Activated naive CD4-positive, alpha-beta T cell treated with anti-CD3 and anti-CD28 coated beads, Interleukin-2, amount 50 U/mL, for 24 hours (primary cell): Measurements from ENCODE around the gene FXN.
"Not testable (repeated sequence)": the region's sequence is repeated elsewhere in the genome, so short reads cannot be mapped to it uniquely, and the experiment has no call there.

Experiments
- H3K27ac Mint-ChIP-seq: one replicate; pipeline ENCODE4 v1.8.0; 2021; ENCODE audit warnings: mild to moderate bottlenecking, mixed read lengths
- H3K27me3 Mint-ChIP-seq: one replicate; pipeline ENCODE4 v1.8.0; 2021; ENCODE audit warnings: mixed read lengths
- H3K36me3 Mint-ChIP-seq: one replicate; pipeline ENCODE4 v1.8.0; 2021; ENCODE audit warnings: mixed read lengths
- H3K4me1 Mint-ChIP-seq: one replicate; pipeline ENCODE4 v1.8.0; 2021; ENCODE audit warnings: mixed read lengths
- H3K4me3 Mint-ChIP-seq: one replicate; pipeline ENCODE4 v1.8.0; 2021; ENCODE audit warnings: mild to moderate bottlenecking, mixed read lengths
- H3K9me3 Mint-ChIP-seq: one replicate; pipeline ENCODE4 v1.8.0; 2021; ENCODE audit warnings: mixed read lengths

The FXN gene

GRCh38 chr9:69076550-69076949, 41.0 kb downstream of the FXN start:
- peaks cover 16% of the 10 kb centered on the region for H3K36me3 Mint-ChIP-seq
- H3K9me3 Mint-ChIP-seq, result no peaks in the 10 kb centered on the region
- H3K4me1 Mint-ChIP-seq, result no peaks in the 10 kb centered on the region
- no peaks in the 10 kb centered on the region for H3K27me3 Mint-ChIP-seq
- H3K27ac Mint-ChIP-seq, result no peak overlapping the region
- no peak overlapping the region for H3K4me3 Mint-ChIP-seq

- Mint-ChIP-seq H3K9me3 (no peaks in the 10 kb centered on the region), H3K36me3 (peaks cover 16% of the 10 kb centered on the region), H3K27ac (peak overlapping the region; percentile 63), H3K4me1 (no peaks in the 10 kb centered on the region), H3K27me3 (no peaks in the 10 kb centered on the region), H3K4me3 (no peak overlapping the region)
Measured at GRCh38 chr9:69078069-69078468, 42.5 kb downstream of the FXN start.

- Mint-ChIP-seq H3K27me3 (no peaks in the 10 kb centered on the region), H3K4me1 (no peaks in the 10 kb centered on the region), H3K4me3 (no peak overlapping the region), H3K36me3 (peaks cover 13% of the 10 kb centered on the region), H3K27ac (peak overlapping the region; percentile 63), H3K9me3 (no peaks in the 10 kb centered on the region)
Measured at GRCh38 chr9:69078581-69078980, 43.0 kb downstream of the FXN start.

GRCh38 chr9:69079186-69079585, 43.6 kb downstream of the FXN start:
- H3K27me3 Mint-ChIP-seq, result no peaks in the 10 kb centered on the region
- no peaks in the 10 kb centered on the region for H3K4me1 Mint-ChIP-seq
- no peak overlapping the region for H3K4me3 Mint-ChIP-seq
- no peak overlapping the region for H3K27ac Mint-ChIP-seq
- no peaks in the 10 kb centered on the region for H3K9me3 Mint-ChIP-seq
- H3K36me3 Mint-ChIP-seq, result peaks cover 13% of the 10 kb centered on the region

- no peaks in the 10 kb centered on the region for H3K9me3 Mint-ChIP-seq
- H3K27ac Mint-ChIP-seq, result no peak overlapping the region
- no peak overlapping the region for H3K4me3 Mint-ChIP-seq
- H3K27me3 Mint-ChIP-seq, result no peaks in the 10 kb centered on the region
- no peaks in the 10 kb centered on the region for H3K4me1 Mint-ChIP-seq
- H3K36me3 Mint-ChIP-seq, result peaks cover 13% of the 10 kb centered on the region
Measured at GRCh38 chr9:69081261-69081660, 45.7 kb downstream of the FXN start.

- Mint-ChIP-seq H3K27ac (no peak overlapping the region), H3K27me3 (no peaks in the 10 kb centered on the region), H3K4me3 (no peak overlapping the region), H3K9me3 (no peaks in the 10 kb centered on the region), H3K4me1 (no peaks in the 10 kb centered on the region), H3K36me3 (peaks cover 12% of the 10 kb centered on the region)
Measured at GRCh38 chr9:69083321-69083720, 47.8 kb downstream of the FXN start.

GRCh38 chr9:69085569-69086283, 50.2 kb downstream of the FXN start:
- Mint-ChIP-seq H3K4me1 (no peaks in the 10 kb centered on the region), H3K27ac (no peak overlapping the region), H3K9me3 (no peaks in the 10 kb centered on the region), H3K36me3 (peaks cover 4% of the 10 kb centered on the region), H3K27me3 (no peaks in the 10 kb centered on the region), H3K4me3 (no peak overlapping the region)

- Mint-ChIP-seq H3K4me1 (no peaks in the 10 kb centered on the region), H3K27me3 (no peaks in the 10 kb centered on the region), H3K9me3 (no peaks in the 10 kb centered on the region), H3K4me3 (no peak overlapping the region), H3K36me3 (peaks cover 1% of the 10 kb centered on the region), H3K27ac (no peak overlapping the region)
Measured at GRCh38 chr9:69086312-69086711, 50.8 kb downstream of the FXN start.

- Mint-ChIP-seq H3K4me3 (no peak overlapping the region), H3K27me3 (no peaks in the 10 kb centered on the region), H3K27ac (no peak overlapping the region), H3K9me3 (no peaks in the 10 kb centered on the region), H3K4me1 (no peaks in the 10 kb centered on the region), H3K36me3 (peaks cover 1% of the 10 kb centered on the region)
Measured at GRCh38 chr9:69086769-69087168, 51.2 kb downstream of the FXN start.

- H3K27ac Mint-ChIP-seq, result no peak overlapping the region
- no peaks in the 10 kb centered on the region for H3K27me3 Mint-ChIP-seq
- no peaks in the 10 kb centered on the region for H3K4me1 Mint-ChIP-seq
- H3K9me3 Mint-ChIP-seq, result no peaks in the 10 kb centered on the region
- peaks cover 1% of the 10 kb centered on the region for H3K36me3 Mint-ChIP-seq
- H3K4me3 Mint-ChIP-seq, result no peak overlapping the region
Measured at GRCh38 chr9:69089082-69089481, 53.5 kb downstream of the FXN start.

GRCh38 chr9:69089491-69089890, 53.9 kb downstream of the FXN start:
- no peaks in the 10 kb centered on the region for H3K4me1 Mint-ChIP-seq
- H3K36me3 Mint-ChIP-seq, result peaks cover 1% of the 10 kb centered on the region
- H3K4me3 Mint-ChIP-seq, result no peak overlapping the region
- no peak overlapping the region for H3K27ac Mint-ChIP-seq
- no peaks in the 10 kb centered on the region for H3K27me3 Mint-ChIP-seq
- no peaks in the 10 kb centered on the region for H3K9me3 Mint-ChIP-seq

GRCh38 chr9:69090140-69090750, 54.7 kb downstream of the FXN start:
- Mint-ChIP-seq H3K27me3 (no peaks in the 10 kb centered on the region), H3K9me3 (no peaks in the 10 kb centered on the region), H3K4me3 (no peak overlapping the region), H3K4me1 (no peaks in the 10 kb centered on the region), H3K36me3 (peaks cover 1% of the 10 kb centered on the region), H3K27ac (no peak overlapping the region)

GRCh38 chr9:69090946-69091345, 55.4 kb downstream of the FXN start:
- Mint-ChIP-seq H3K4me1 (no peaks in the 10 kb centered on the region), H3K4me3 (no peak overlapping the region), H3K27me3 (no peaks in the 10 kb centered on the region), H3K9me3 (no peaks in the 10 kb centered on the region), H3K36me3 (peaks cover 1% of the 10 kb centered on the region), H3K27ac (no peak overlapping the region)

GRCh38 chr9:69093471-69094103, 58.0 kb downstream of the FXN start:
- Mint-ChIP-seq H3K27ac (no peak overlapping the region), H3K27me3 (no peaks in the 10 kb centered on the region), H3K36me3 (peaks cover 1% of the 10 kb centered on the region), H3K9me3 (no peaks in the 10 kb centered on the region), H3K4me1 (no peaks in the 10 kb centered on the region), H3K4me3 (no peak overlapping the region)

- not testable (repeated sequence) for H3K4me3 Mint-ChIP-seq, H3K27ac Mint-ChIP-seq, H3K36me3 Mint-ChIP-seq, H3K9me3 Mint-ChIP-seq, H3K4me1 Mint-ChIP-seq, H3K27me3 Mint-ChIP-seq
Measured at GRCh38 chr9:69094361-69095135, 59.0 kb downstream of the FXN start.

GRCh38 chr9:69097064-69097463, 61.5 kb downstream of the FXN start:
- Mint-ChIP-seq H3K27me3 (no peaks in the 10 kb centered on the region), H3K9me3 (no peaks in the 10 kb centered on the region), H3K4me3 (no peak overlapping the region), H3K36me3 (no peaks in the 10 kb centered on the region), H3K4me1 (no peaks in the 10 kb centered on the region), H3K27ac (no peak overlapping the region)
